NCI-H226 (cell line): ENCODE measurements around the gene PLVAP.

Source experiments
- DNase-seq: peaks from one replicate; pipeline ENCODE4 v3.0.0-alpha.2; 2015

The PLVAP gene

DNA sequence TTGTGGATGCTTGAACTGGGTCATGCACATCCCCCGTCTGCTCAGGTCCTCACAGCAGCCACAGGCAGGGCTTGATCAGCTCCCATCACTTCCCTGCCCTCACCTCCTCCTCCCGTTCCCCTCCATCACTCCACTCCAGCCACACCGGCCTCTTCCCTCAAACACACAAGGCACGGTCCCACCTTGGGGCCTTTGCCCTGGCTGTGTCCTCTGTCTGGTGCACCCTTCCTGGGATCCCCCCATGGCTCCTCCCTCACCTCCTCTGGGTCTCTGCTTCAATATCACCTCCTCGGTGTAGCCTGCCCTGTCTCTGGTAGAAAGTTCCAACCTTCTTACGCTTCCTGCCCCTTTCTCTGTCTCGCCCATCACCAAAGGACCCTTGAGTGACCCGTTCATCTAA, 23.8 kb downstream of the PLVAP start:
- no peak for DNase-seq

DNA sequence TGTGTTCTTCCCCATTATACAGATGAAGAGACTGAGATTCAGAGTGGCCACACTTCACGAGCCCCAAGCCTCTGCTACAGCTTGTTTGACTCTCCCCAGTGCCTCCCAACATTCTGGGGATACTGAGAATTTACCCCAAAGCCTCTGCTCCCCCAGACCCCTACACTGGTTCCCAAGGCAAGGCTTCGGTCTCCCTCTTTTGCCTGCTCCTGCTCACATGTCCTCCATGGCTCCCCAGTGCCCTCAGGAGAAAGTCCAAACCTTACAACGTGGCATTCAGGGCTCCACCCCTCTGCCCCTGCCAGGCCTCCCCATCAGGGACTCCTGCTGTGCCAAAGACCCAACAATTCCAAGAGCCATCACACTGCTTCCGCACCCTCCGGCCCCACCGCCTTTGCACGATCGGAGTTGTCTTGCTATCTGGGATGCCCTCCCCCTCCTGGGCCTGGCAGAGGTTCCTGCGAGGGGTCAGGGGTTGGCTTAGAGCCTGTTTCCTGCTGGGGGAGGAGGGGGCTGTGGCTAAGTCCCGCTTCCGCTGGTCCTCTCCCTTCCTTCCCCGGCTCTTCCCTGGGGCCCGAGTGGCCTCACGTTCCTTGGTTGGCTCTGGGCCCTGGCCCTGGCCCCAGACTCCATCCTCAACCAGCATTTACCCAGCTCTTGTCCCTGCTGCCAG, 24.4 kb downstream of the PLVAP start:
- DNase-seq = no peak

DNA sequence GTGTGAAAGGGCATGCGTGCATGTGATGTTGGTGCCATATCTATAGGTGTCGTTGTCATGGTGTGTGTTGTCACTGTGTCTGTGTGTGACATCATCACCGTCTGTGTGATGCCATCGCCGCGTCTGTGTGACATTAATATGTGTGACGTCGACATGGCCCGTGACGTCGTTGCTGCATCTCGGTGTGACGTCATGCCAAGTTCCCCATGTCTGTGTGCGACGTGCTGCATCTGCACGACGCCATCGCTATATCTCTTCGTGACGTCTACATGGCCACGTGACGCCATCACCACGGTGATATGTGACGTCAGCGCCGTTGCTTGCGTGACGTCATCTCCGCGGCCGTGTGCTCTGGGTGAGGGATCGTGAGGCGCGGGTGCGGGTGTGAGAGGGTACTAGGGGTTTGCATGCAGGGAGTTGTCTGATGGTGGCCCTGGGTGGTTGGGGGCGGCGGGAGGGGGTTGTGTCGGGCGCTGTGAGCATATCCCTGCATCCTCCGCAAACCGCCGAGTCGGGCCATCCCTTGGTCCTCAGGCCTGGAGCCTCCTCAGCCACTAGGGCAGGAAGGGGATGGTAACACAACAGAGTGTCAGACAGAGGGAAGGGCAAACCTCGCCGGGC, 25.2 kb downstream of the PLVAP start:
- no peak for DNase-seq

DNA sequence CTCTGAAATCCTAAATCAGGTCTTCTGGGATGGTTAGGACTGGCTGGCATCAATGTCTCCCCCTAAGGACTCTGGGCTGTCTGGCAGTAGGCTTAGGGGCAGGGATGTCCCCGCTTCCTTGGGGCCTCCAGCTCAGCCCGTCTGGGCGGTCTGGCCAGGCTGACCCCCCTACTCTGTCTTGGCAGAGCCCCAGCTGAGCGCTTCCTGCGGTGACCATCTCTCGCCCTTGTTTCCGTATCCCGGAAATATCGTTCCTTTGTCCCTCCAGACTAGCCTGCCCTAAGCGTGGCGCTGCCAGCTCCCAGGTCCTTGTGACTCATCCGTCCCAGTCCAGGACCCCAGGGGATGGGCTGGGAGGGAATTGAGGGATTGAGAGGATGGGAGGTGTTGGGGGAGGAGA, 28.4 kb downstream of the PLVAP start:
- DNase-seq = no peak

DNA sequence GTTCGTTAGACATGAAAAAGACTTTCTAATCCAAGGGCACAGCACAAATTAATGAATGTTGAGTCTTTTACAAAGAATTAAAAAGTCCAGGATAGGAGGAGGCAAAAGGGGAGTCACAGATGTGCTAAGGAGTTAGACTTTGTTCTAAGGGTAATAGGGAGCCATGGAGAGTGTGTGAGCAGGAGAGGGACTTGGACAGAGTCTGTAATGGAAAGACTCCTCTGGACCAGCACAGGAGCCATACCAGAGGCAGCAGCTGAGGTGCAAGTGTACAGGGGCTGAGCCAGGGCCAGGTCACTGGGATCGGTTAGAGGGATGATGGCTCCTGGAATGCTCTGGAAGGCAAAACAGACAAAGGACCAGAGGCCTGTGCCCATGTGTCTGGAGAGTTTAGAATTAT, 29.3 kb downstream of the PLVAP start:
- no peak for DNase-seq

DNA sequence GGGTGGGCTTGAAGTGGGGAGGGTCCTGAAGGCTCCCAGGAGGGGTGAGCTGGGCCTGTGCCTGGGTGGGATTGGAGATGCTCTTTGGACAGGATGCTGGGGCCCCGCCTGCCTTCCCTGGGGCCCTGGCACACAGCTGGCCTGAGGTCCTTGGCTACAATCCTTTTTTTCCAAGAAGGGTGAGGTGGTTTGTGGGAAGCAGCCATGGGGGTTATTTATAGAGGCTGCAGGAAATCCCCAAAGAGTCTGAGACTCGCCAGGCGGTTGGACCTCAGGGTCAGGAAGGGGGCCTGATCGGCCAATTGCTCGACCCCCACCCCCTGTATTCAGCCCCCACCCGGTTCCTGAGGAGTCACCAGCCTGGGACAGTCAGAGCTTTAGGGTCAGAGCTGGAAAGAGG, 29.8 kb downstream of the PLVAP start:
- DNase-seq = no peak

DNA sequence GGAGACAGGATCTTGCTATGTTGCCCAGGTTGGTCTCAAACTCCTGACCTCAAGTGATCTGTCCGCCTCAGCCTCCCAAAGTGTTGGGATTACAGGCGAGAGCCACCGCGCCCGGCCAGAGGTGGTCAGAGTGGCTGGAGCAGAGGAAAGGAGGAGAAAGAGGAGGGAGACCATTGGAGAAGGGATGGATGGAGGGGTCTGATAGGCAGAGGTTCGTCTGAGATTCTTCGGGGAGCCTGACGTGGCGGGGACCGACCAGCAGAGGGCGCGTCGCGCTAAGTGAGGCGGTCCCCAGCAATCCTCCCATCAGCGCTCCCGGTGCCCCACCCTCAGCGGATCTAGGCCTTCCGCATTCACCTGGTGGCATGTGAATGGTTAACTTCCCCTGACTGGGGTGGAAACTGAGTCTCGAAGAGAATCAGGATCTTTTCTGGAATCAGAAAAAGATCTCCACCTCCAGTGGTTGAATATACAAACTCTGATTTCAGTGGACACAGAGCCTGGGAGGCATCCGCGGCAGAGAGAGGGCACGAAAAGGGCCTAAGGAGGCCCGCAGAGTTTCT, 31.0 kb downstream of the PLVAP start:
- DNase-seq = peak; percentile 19

DNA sequence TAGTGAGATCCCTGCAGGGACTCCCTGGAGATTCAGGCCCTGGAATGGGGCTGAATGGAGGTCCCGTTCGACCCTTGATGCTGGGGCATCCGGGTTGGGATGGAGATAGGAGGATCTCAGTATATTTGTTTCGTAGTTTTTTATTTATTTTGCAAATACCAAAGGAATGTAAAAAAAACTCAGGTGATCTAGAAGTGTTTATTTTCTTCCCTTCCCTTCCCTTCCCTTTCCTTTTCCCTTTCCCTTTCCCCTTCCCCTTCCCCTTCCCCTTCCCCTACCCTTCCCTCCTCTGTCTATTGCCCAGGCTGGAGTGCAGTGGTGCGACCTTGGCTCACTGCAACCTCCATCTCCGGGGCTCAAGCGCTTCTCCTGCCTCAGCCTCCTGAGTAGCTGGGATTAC, 35.3 kb downstream of the PLVAP start:
- no peak for DNase-seq

DNA sequence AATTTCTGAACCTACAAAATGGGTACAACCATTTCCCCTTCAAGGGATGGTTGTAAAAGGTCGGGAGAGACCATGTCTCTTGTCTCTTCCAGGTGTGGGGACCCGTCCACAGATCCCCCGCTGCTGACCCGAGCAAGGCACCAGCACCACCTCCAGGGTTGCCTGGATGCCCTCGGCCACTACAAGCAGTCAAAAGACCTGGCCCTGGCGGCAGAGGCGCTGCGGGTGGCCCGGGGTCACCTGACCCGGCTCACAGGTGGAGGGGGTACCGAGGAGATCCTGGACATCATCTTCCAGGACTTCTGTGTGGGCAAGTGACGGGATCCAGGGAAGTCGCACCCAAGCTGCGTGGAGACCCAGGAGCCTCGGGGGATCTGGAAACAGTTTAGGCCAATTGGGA, 35.8 kb downstream of the PLVAP start:
- no peak for DNase-seq

DNA sequence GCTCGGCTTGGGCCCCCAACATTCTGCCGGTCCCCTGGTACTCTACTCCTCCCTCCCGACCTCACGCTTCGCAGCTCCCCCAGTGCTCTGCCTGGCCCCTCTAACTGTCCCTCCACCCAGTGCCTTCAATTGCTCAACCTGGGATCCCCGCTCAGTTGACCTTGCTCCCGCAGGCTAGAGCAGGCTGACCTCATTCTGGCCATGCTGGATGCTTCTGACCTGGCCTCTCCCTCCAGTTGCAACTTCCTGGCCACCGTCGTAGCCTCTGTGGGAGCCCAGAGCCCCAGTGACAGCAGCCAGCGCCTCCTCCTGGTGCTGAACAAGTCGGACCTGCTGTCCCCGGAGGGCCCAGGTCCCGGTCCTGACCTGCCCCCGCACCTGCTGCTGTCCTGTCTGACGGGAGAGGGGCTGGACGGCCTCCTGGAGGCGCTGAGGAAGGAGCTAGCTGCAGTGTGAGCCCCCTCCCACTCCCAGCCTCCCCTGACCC, 36.2 kb downstream of the PLVAP start:
- no peak for DNase-seq

DNA sequence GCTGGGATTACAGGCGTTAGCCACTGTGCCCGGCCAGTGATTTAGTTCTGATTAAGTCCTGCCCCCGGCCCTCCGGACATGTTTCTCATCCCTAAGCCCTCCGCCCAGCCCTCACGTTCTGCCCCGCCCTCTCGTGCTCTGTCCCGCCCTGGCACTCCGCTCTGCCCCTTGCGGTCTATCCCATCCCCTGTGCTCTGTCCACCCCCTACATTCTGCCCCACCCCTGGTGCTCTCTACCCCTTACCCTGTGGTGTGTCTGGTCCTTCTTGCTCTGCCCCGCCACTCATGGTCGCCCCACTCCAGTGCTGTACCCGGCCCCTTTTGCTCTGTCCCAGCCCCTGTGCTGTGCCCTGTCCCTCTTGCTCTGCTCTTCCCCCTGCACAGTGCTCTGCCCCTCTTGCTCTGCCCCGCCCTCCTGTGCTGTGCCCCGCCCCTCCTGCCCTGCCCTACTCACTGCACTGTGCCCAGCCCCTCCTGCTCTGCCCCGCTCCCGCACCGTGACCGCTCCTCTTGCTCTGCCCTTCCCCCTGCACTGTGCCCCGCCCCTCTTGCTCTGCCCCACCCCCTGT, 36.8 kb downstream of the PLVAP start:
- peak; percentile 47 for DNase-seq

DNA sequence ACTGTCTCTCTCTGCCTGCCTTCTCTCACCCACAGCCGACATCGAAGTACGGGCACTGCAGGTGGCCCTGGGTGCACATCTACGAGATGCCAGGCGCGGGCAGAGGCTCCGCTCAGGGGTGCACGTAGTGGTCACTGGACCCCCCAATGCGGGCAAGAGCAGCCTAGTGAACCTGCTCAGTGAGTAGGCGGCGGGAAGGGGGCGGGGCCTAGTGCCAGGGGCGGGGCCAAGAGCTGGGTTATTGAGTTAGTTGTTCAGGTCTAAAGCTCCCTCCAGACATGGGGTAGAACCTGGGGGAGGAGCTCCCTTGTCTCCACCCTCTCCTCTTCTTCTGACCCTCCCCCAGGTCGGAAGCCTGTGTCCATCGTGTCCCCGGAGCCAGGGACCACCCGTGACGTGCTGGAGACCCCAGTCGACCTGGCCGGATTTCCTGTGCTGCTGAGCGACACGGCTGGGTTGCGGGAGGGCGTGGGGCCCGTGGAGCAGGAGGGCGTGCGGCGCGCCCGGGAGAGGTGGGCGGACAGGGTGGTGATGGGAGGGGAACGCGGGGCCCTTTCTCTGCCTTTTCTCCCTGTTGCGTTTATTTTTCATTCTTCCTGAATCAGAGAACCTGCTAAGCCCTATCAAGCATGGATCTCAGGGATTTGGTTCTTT, 37.9 kb downstream of the PLVAP start:
- no peak for DNase-seq

DNA sequence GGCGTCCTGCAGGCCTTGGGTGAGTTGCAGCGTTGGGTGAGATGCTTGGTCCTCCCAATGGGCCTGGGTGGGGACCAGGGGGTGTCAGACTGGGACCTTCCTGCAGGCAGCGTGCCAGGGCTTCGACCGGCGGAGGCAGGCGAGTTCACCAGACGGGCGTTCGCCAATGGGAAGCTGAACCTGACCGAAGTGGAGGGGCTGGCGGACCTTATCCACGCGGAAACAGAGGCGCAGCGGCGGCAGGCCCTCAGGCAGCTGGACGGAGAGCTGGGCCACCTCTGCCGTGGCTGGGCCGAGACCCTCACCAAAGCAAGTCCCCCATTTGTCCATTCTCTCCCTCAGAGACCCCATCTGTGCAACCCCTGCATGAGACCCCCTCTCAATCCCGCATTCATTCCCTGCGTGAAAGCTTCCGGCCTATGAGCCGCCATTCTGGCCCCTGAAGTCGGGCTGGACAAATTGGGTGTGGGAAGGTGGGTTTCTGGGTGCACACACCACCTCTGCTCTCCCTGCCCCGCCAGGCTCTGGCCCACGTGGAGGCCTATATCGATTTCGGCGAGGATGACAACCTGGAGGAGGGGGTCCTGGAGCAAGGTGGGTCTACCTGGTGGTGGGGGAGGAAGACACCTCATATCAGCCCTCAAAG, 38.6 kb downstream of the PLVAP start:
- DNase-seq = no peak

DNA sequence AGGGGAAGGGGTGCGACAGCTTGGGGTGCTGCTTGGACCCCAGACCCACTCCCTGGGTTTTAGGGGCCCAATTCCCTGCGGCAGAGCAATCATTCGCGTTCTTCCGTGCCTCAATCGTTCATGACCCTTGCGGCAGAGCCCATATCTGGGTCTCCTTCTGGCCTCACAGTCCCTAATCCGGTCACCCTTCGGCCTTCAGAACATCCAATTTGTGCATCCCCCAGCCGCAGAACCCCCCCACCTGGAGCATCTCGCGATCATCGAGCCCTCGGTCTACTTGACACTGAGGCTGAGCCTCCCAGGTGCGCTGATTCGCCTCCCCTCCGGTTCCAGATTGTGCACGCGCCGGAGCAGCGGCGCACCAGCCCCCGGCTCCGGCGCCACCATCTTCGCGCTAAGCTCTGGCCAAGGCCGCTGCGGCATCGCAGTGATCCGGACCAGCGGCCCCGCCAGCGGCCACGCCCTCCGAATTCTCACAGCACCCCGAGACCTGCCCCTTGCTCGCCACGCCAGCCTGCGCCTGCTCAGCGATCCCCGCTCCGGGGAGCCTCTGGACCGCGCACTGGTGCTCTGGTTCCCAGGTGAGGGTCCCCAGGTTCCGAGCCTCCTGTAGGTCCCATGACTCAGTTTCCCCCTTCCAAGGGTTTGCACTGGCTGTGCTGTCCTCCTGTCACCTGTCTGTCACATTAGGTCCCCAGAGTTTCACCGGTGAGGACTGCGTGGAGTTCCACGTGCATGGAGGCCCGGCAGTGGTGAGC, 39.3 kb downstream of the PLVAP start:
- DNase-seq = no peak

DNA sequence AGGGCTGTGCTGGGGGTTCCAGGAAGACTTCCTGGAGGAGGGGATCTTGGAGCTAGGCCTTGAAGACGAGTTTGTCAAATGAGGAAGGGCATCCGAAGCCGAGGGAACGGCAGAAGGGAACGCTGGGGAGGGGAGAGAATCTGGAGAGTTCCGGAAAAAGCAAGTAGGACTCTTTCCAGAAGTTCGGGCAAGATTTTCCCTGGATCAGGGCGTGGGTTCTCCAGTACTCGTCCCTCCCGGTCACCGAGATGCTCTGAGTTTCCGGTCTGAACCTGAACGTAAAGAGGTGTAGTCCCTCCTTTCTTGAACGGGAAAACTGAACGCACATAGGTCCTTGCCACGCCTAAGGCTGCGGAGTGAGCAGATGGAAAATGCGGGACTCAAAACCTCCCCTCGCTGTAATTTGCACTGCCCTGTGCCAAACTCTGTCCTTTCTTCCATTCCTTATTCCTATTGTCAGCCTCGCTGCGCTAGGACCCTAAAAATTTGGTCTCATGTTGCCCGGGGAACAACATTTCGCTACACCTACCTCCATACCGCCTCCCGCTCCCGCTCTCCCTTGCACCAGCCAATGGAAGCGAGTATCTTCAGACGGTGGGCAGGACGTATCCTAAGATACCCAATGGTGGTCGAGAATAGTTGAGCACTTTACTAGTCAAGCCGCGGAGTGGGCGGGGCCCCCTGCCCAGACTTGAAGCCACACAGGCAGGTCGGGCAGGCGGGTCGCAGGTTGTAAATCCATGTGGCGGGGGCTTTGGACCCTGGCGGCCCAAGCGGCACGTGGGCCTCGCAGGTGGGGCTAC, 40.1 kb downstream of the PLVAP start, which contains the start of gene GTPBP3:
Gene GTPBP3, plus strand, starts transcription at position 682 of the 803 bp plus-strand sequence. Its CDS starts 59 bp downstream, at position 741.
- peak; percentile 99 for DNase-seq

DNA sequence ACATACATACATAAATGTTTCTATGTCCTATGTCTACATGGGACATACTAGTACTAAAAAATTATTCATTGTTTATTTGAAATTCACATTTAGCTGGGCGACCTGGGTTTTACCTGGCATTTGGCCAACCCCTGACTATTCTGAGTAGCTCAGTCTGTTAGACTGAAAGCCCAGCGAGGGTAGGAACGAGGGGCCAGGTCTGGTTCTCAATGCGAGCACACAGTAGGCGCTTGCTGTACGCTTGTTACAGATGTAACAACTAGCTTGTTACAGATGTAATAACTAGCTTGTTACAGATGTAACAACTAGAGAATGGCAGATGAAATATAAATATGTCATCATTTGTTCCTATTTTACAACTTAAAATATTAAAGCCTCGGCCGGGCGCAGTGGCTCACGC, 41.6 kb downstream of the PLVAP start:
- DNase-seq = no peak

DNA sequence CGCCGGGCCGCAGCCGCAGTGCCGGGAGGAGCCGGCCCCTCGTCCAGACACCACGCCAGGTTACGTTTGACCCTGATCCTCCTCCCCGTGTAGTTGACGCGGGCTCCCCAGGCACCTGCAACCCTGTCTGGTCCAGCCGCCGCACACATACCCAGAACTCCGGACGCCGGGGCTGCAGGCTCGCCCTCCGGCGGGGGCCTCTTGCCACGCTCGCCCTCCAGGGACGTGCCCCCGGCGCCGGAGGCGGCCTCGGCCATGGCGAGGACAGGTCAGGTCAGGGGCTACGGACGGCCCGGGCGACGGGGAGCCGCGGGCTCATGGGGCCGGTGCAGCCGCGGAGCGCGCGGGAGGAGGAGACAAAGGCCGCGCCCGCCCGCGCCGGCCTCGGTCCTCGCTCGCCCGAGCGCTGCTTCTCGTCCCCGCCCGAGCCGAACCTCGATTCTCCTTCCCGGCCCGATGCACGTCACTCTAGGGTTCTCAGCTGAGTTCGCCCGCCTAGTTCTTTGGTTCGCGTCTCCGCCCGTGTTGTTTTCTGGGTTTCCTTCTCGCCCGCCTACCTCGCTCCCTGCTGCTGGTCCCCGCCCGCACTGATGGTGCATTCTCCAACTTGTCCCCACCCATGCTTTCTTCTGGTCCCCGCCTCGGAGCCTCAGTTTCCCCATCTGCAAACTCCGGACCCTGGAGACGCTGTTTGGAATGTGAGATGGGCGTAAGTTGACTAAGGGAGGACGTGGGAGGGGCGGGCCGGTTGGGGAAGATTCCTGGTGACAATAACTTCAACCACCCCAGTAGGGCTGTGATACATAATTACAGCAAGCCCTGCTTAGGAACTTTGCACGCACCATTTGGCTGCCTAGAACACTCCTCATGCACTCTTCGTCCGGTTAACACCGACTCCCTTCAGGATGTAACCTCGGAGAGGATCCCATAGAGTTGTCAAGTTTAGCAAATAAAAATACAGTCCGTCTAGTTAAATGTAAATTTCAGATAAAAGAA, 42.4 kb downstream of the PLVAP start, which contains the start of gene ANO8:
Gene ANO8, minus strand, starts transcription at position 442 of the 996 bp plus-strand sequence. Its CDS starts 185 bp downstream, at position 257.
- DNase-seq = peak; percentile 100

DNA sequence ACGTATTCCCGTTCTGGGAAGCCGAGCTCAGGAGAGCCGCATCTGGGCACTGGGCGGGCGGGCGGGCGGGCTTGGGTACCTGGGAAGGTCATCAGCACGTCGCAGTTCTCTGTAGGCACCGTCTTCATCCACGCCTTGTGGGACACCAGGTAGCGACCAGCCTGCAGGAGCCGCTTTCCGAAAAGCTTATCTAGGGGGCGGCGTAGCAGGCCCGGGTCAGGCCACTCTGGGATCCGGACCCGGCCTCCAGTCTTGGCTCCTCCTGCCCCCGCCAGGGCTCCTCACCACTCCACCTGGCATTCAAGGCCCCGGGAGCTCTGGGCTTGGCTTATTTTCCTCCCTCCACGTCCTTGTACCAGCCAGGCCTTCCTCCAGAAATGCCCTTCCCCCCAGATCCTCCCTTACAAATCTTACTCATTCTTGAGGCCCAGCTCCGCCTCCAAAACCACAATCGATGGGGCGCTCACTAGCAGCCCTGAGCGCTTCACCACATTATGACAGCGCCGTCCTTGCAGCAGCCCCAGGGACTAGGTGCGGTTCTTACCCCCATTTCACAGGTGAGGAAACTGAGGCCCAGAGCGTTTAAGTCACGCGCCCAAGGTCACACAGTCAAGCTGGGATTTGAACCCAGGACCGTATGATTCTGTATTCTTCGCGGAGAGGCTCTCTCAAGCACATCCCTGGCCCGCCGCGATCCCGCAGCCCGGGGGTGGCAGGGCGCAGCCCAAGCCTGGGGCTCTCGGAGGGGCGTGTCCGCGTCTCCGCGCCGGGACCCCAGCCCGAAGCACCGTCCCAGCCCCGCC, 43.3 kb downstream of the PLVAP start:
- DNase-seq = peak; percentile 78
